HG02973 (cell line): ENCODE results near the gene SERPINF2.
"Not testable (repeated sequence)": the region's sequence is repeated elsewhere in the genome, so short reads cannot be mapped to it uniquely, and the experiment has no call there.

ENCODE experiments used
- ATAC-seq: cut with Tn5 transposase; IDR thresholded peaks from one replicate; pipeline ENCODE4 v1.9.1; 2021; ENCODE audit warnings: moderate library complexity; ENCODE audit not compliant: unreplicated experiment

The SERPINF2 gene

GRCh38 chr17:1762233-1762900, 19.7 kb downstream of the SERPINF2 start:
- no peak for ATAC-seq

GRCh38 chr17:1762901-1763898, 20.5 kb downstream of the SERPINF2 start:
- no peak for ATAC-seq

- no peak for ATAC-seq
Measured at GRCh38 chr17:1764284-1764683, 21.6 kb downstream of the SERPINF2 start.

GRCh38 chr17:1764705-1765104, 22.0 kb downstream of the SERPINF2 start:
- not testable (repeated sequence) for ATAC-seq

GRCh38 chr17:1765576-1765975, 22.9 kb downstream of the SERPINF2 start:
- ATAC-seq: no peak

GRCh38 chr17:1766382-1767135, 23.9 kb downstream of the SERPINF2 start:
- no peak for ATAC-seq

- no peak for ATAC-seq
Measured at GRCh38 chr17:1767358-1767757, 24.7 kb downstream of the SERPINF2 start.

GRCh38 chr17:1769822-1770477, 27.3 kb downstream of the SERPINF2 start:
- ATAC-seq: no peak

GRCh38 chr17:1773000-1773695, 30.5 kb downstream of the SERPINF2 start:
- not testable (repeated sequence) for ATAC-seq

- ATAC-seq: no peak
Measured at GRCh38 chr17:1773696-1774181, 31.1 kb downstream of the SERPINF2 start.

- ATAC-seq: no peak
Measured at GRCh38 chr17:1774390-1775176, 31.9 kb downstream of the SERPINF2 start.

- no peak for ATAC-seq
Measured at GRCh38 chr17:1776328-1776727, 33.7 kb downstream of the SERPINF2 start.

GRCh38 chr17:1776857-1777256, 34.2 kb downstream of the SERPINF2 start:
- no peak for ATAC-seq

GRCh38 chr17:1779571-1780131, 37.0 kb downstream of the SERPINF2 start:
- no peak for ATAC-seq

- ATAC-seq: no peak
Measured at GRCh38 chr17:1782171-1782567, 39.5 kb downstream of the SERPINF2 start.

GRCh38 chr17:1783271-1783670, 40.6 kb downstream of the SERPINF2 start:
- no peak for ATAC-seq

- ATAC-seq: no peak
Measured at GRCh38 chr17:1783834-1784611, 41.4 kb downstream of the SERPINF2 start.

GRCh38 chr17:1785930-1786329, 43.3 kb downstream of the SERPINF2 start:
- no peak for ATAC-seq
